Natural killer cell (primary cell): ENCODE data around the gene ST6GALNAC6. TPM values are rescaled to one million over a fixed set of nuclear protein-coding genes. Genes with fewer than 3 reads are reported as not detected.

ENCODE experiments used
- ATAC-seq, 3 donors: fragments of 150-1000 bp in 2 of 3; fragments of 200-7000 bp in 1 of 3; cut with Tn5 transposase; 1 replicate in 1 of 3; 2 replicates in 2 of 3; pipeline ENCODE4 v1.10.0; 2021; ENCODE audit warnings: mild to moderate bottlenecking in 2 of 3, moderate library complexity in 2 of 3
- DNase-seq, 2 donors: peaks; one replicate each; pipeline versions ENCODE4 v3.0.0 to v3.0.0-alpha.2; 2013 to 2021; ENCODE audit warnings: mixed read lengths in 1 of 2
- H3K27ac ChIP-seq: one replicate; pipeline ENCODE4 v1.5.1; 2013; ENCODE audit warnings: mild to moderate bottlenecking, low read length
- H3K27me3 ChIP-seq: one replicate; pipeline ENCODE4 v1.6.1; 2013; ENCODE audit warnings: low read length; ENCODE audit not compliant: control insufficient read depth, insufficient read depth
- H3K36me3 ChIP-seq: one replicate; pipeline ENCODE4 v1.6.1; 2013; ENCODE audit warnings: low read length; ENCODE audit not compliant: control insufficient read depth, insufficient read depth
- H3K4me1 ChIP-seq: one replicate; pipeline ENCODE4 v1.6.1; 2013; ENCODE audit warnings: low read length; ENCODE audit not compliant: control insufficient read depth, insufficient read depth
- H3K4me3 ChIP-seq: one replicate; pipeline ENCODE4 v1.5.1; 2013; ENCODE audit warnings: low read length
- H3K9me3 ChIP-seq: one replicate; pipeline ENCODE4 v1.6.1; 2013; ENCODE audit warnings: low read length; ENCODE audit not compliant: control insufficient read depth, insufficient read depth
- H3K27ac Mint-ChIP-seq, 2 donors: one replicate each; pipeline ENCODE4 v1.8.0; 2022; ENCODE audit warnings: mild to moderate bottlenecking in 2 of 2, mixed read lengths in 2 of 2, moderate library complexity in 1 of 2
- H3K27me3 Mint-ChIP-seq, 2 donors: one replicate each; pipeline ENCODE4 v1.8.0; 2022; ENCODE audit warnings: low read depth in 2 of 2, mixed read lengths in 2 of 2
- H3K36me3 Mint-ChIP-seq: one replicate; pipeline ENCODE4 v1.8.0; 2022; ENCODE audit warnings: mixed read lengths
- H3K4me1 Mint-ChIP-seq, 2 donors: one replicate each; pipeline ENCODE4 v1.8.0; 2022; ENCODE audit warnings: mixed read lengths in 2 of 2
- H3K4me3 Mint-ChIP-seq: one replicate; pipeline ENCODE4 v1.8.0; 2022; ENCODE audit warnings: mild to moderate bottlenecking, moderate library complexity, mixed read lengths
- H3K9me3 Mint-ChIP-seq, 2 donors: one replicate each; pipeline ENCODE4 v1.8.0; 2022; ENCODE audit warnings: mixed read lengths in 2 of 2
- WGBS: methylation state at CpG from one replicate; pipeline ENCODE4 v1.1.7; 2013; ENCODE audit warnings: missing lambda C conversion rate; ENCODE audit not compliant: insufficient coverage; 5-methylcytosine and 5-hydroxymethylcytosine counted together
- intact Hi-C: fragments of 100-400 bp; cut with micrococcal nuclease; formaldehyde crosslinking; loops from one replicate; pipeline ENCODE4 v1.14.2; 2022
- total RNA-seq, 4 donors: library from RNA; stranded (reverse); fragments of 120-200 nt in 1 of 4; gene quantifications; one replicate each; pipeline versions ENCODE4 v1.2.3 to v1.2.4, GENCODE V29; 2013 to 2022
- TF ChIP-seq, protein P1 (sequence below): fragments of 200-600 bp; IDR thresholded peaks from one replicate; pipeline ENCODE4 v1.8.0; 2022; ENCODE audit warnings: antibody characterized with exemption

The ST6GALNAC6 gene
- total RNA-seq, 3 donors from 2014 or later (not counting 1 experiment from before 2014, with no cell fraction given): 120 to 148 (median 127) TPM

DNA sequence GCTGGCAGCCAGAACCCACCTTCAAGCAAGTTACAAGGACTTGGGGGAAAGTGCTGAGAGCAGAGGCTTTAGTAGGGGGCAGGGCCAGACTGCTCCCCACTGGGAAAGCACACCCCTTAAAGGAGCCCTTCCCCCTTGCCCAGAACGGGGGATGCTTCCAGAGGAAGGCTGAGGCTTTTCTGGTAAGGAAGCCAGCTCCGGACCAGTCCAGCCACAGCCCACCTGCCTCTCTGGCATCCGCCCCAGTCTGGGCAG, 42.5 kb upstream of the ST6GALNAC6 start:
- H3K9me3 Mint-ChIP-seq: no peaks in the 10 kb centered on the region
- peaks cover 11 to 25% of the 10 kb centered on the region in 2 donors for H3K4me1 Mint-ChIP-seq
- no peaks in the 10 kb centered on the region for H3K27me3 Mint-ChIP-seq
- no peak overlapping the region for H3K4me3 Mint-ChIP-seq
- TF ChIP-seq, protein P1, sequence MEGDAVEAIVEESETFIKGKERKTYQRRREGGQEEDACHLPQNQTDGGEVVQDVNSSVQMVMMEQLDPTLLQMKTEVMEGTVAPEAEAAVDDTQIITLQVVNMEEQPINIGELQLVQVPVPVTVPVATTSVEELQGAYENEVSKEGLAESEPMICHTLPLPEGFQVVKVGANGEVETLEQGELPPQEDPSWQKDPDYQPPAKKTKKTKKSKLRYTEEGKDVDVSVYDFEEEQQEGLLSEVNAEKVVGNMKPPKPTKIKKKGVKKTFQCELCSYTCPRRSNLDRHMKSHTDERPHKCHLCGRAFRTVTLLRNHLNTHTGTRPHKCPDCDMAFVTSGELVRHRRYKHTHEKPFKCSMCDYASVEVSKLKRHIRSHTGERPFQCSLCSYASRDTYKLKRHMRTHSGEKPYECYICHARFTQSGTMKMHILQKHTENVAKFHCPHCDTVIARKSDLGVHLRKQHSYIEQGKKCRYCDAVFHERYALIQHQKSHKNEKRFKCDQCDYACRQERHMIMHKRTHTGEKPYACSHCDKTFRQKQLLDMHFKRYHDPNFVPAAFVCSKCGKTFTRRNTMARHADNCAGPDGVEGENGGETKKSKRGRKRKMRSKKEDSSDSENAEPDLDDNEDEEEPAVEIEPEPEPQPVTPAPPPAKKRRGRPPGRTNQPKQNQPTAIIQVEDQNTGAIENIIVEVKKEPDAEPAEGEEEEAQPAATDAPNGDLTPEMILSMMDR: no peak
- intact Hi-C loops: loop anchor here (5.0 kb wide), 1 partner anchor 175 kb away; no protein-coding TSS in a partner anchor
- WGBS: 92% methylated on average over 3 of the region's 3 CpGs
- H3K4me1 ChIP-seq: peaks cover 29% of the 10 kb centered on the region
- H3K36me3 Mint-ChIP-seq: no peaks in the 10 kb centered on the region
- no peak overlapping the region for H3K27ac Mint-ChIP-seq
- H3K27me3 ChIP-seq: no peaks in the 10 kb centered on the region
- H3K9me3 ChIP-seq: no peaks in the 10 kb centered on the region
- peaks cover 28% of the 10 kb centered on the region for H3K36me3 ChIP-seq
- no peak for ATAC-seq
- H3K4me3 ChIP-seq: no peak overlapping the region
- DNase-seq: no peak
- H3K27ac ChIP-seq: no peak overlapping the region

DNA sequence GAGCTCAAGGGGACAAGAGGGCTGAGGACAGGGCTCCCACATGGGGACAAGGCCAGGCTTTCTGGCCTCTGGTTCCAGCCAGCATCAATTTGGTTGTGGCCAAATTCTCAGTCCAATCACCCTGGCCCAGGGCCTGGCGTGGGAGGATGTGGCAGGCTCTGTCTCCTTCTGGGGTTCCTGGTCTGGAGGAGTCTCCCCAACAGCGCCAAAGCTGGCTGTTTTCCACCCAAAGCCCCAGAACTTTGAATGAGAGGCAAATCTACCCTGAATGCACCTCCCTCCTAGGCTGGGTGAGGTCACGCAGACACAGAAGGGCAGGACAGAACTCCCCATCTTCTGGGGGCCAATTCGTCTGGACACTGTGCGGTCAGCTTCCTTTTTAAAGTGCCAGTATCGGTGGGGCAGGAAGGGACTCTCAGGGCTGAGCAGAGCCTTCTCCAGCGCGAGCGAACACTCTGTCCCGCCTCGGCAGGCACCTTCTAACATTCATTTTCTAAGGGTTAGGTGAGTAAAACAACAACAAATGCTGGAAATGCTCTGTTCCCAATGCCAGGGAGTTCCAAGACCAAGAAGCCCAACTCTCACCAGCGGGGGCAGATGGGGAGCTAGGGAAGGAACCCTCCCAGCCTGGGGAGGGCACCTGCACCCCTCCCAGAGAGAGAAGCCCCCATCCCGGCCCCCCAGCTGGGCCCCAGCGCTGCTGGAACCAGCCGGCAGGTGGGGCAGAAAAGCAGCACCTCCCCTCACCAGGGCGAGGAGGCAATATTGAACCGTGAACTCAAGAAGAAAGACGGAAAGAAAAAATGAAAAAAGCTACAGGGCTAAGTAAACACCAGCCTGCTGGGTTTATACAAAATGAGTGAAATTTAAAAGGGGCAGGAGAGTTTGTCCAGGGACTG, 41.9 kb upstream of the ST6GALNAC6 start:
- Histone ChIP-seq H3K4me3 (no peak overlapping the region), H3K27me3 (no peaks in the 10 kb centered on the region), H3K9me3 (no peaks in the 10 kb centered on the region), H3K36me3 (peaks cover 26% of the 10 kb centered on the region), H3K4me1 (peaks cover 34% of the 10 kb centered on the region), H3K27ac (no peak overlapping the region)
- no peak for ATAC-seq
- Mint-ChIP-seq H3K9me3 (no peaks in the 10 kb centered on the region), H3K4me3 (no peak overlapping the region), H3K27me3 (no peaks in the 10 kb centered on the region), H3K4me1 (peaks cover 17 to 31% of the 10 kb centered on the region in 2 donors), H3K27ac (no peak overlapping the region), H3K36me3 (no peaks in the 10 kb centered on the region)
- TF ChIP-seq, protein P1: no peak
- WGBS: 89% methylated on average over 17 of the region's 18 CpGs
- no peak for DNase-seq
- intact Hi-C loops: loop anchor here (5.0 kb wide), 1 partner anchor 176 kb away; no protein-coding TSS in a partner anchor

DNA sequence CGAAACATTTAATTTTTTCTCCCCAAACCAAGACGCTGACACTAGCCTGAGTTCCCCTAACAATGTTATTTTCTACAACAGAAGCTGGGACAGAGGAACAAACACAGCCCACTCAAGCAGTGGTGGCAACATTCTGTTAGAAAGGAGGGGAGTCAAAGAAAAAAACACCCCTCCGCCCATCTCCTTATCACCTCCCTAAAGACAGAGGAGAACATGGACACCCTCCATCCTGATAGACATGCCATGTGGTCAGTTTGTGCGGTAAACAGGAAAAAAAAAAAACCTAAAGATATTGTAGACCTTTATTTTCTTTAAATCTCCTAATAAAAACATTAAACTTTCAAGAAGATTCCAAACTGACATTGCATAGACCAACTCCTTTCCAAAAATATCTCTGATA, 41.2 kb upstream of the ST6GALNAC6 start:
- Mint-ChIP-seq H3K27ac (no peak overlapping the region), H3K27me3 (no peaks in the 10 kb centered on the region), H3K36me3 (no peaks in the 10 kb centered on the region), H3K4me1 (peaks cover 24 to 38% of the 10 kb centered on the region in 2 donors), H3K9me3 (no peaks in the 10 kb centered on the region), H3K4me3 (no peak overlapping the region)
- no peak overlapping the region for H3K4me3 ChIP-seq
- H3K9me3 ChIP-seq: no peaks in the 10 kb centered on the region
- H3K27ac ChIP-seq: no peak overlapping the region
- no peak for DNase-seq
- intact Hi-C loops: loop anchor here (5.0 kb wide), 1 partner anchor 177 kb away; no protein-coding TSS in a partner anchor
- peaks cover 42% of the 10 kb centered on the region for H3K4me1 ChIP-seq
- no peak for ATAC-seq
- peaks cover 26% of the 10 kb centered on the region for H3K36me3 ChIP-seq
- WGBS: 97% methylated on average over 3 of the region's 4 CpGs
- TF ChIP-seq, protein P1: no peak
- H3K27me3 ChIP-seq: no peaks in the 10 kb centered on the region
